OCI-LY3 (cell line): ENCODE data around the gene DNAJB14.

Source experiments
- H2AFZ ChIP-seq: fragments of 200-600, 300-600 bp; shearing (Covaris generic); 2 replicates; pipeline ENCODE4 v1.6.0; 2014; ENCODE audit warnings: antibody characterized with exemption, low read depth, low read length
- H3K27ac ChIP-seq: fragments of 200-600, 300-600 bp; sonication (generic); 2 replicates; pipeline ENCODE4 v1.5.1; 2014; ENCODE audit warnings: mild to moderate bottlenecking, low read length, moderate library complexity, mixed read lengths
- H3K27me3 ChIP-seq: fragments of 200-600, 300-600 bp; sonication (generic); 2 replicates; pipeline ENCODE4 v1.6.1; 2014; ENCODE audit warnings: low read depth, low read length, mixed read lengths
- H3K36me3 ChIP-seq: fragments of 200-600, 300-600 bp; sonication (generic); replicated peaks from 2 replicates; pipeline ENCODE3; 2014; ENCODE audit warnings: low read depth, low read length, mixed read lengths
- H3K4me1 ChIP-seq: fragments of 300-600, 200-600 bp; sonication (generic); 2 replicates; pipeline ENCODE4 v1.6.1; 2014; ENCODE audit warnings: low read length, mixed read lengths
- H3K4me2 ChIP-seq: fragments of 200-600, 300-600 bp; sonication (generic); 2 replicates; pipeline ENCODE4 v1.6.1; 2014; ENCODE audit warnings: low read length, mixed read lengths
- H3K4me3 ChIP-seq: fragments of 300-600, 200-600 bp; sonication (generic); 2 replicates; pipeline ENCODE4 v1.5.1; 2014; ENCODE audit warnings: antibody characterized with exemption, mild to moderate bottlenecking, low read length, moderate library complexity
- H3K79me2 ChIP-seq: fragments of 300-600, 200-600 bp; shearing (Covaris generic); 2 replicates; pipeline ENCODE4 v1.6.1; 2014; ENCODE audit warnings: mild to moderate bottlenecking, low read length, mixed read lengths
- H3K9ac ChIP-seq: fragments of 300-600, 200-600 bp; shearing (Covaris generic); 2 replicates; pipeline ENCODE4 v1.6.0; 2014; ENCODE audit warnings: mild to moderate bottlenecking, low read length, moderate library complexity
- H3K9me3 ChIP-seq: fragments of 200-600, 300-600 bp; shearing (Covaris generic); 2 replicates; pipeline ENCODE4 v1.6.1; 2014; ENCODE audit warnings: low read length, mixed read lengths; ENCODE audit not compliant: insufficient read depth
- H4K20me1 ChIP-seq: fragments of 200-600, 300-600 bp; sonication (generic); 2 replicates; pipeline ENCODE4 v1.6.1; 2016; ENCODE audit warnings: low read length, mixed read lengths; ENCODE audit not compliant: insufficient read depth
- CTCF ChIP-seq: fragments of 200-600, 300-600 bp; sonication (generic); IDR thresholded peaks from 2 replicates; pipeline ENCODE4 v1.5.1; 2014; ENCODE audit warnings: antibody characterized with exemption, low read length, low read depth
- EZH2phosphoT487 ChIP-seq: fragments of 200-600 bp; shearing (Covaris generic); IDR thresholded peaks from 2 replicates; pipeline ENCODE4 v1.6.1; 2018; ENCODE audit warnings: antibody characterized with exemption, mixed run types, low read depth

The DNAJB14 gene

GRCh38 chr4:99861120-99861905 is 85.1 kb downstream of the DNAJB14 start:
- H3K4me2 ChIP-seq: no peak overlapping the region
- H3K4me1 ChIP-seq: peaks cover 3% of the 10 kb centered on the region
- peaks cover 8% of the 10 kb centered on the region; the same call in 1 of the 2 replicates for H3K79me2 ChIP-seq
- no peak overlapping the region for H2AFZ ChIP-seq
- no peak overlapping the region for H3K9ac ChIP-seq
- TF ChIP-seq CTCF (no peak), EZH2phosphoT487 (no peak)
- no peak overlapping the region for H3K4me3 ChIP-seq
- no peak overlapping the region for H3K27ac ChIP-seq
- H3K9me3 ChIP-seq: no peaks in the 10 kb centered on the region
- H4K20me1 ChIP-seq: no peaks in the 10 kb centered on the region
- no peaks in the 10 kb centered on the region for H3K27me3 ChIP-seq
- H3K36me3 ChIP-seq: peaks cover 54% of the 10 kb centered on the region

GRCh38 chr4:99860521-99860920 is 85.9 kb downstream of the DNAJB14 start:
- Histone ChIP-seq H2AFZ (no peak overlapping the region), H3K4me2 (no peak overlapping the region), H4K20me1 (no peaks in the 10 kb centered on the region), H3K27ac (no peak overlapping the region), H3K36me3 (peaks cover 52% of the 10 kb centered on the region), H3K27me3 (no peaks in the 10 kb centered on the region), H3K9ac (no peak overlapping the region), H3K79me2 (peaks cover 11% of the 10 kb centered on the region; the same call in 1 of the 2 replicates), H3K9me3 (no peaks in the 10 kb centered on the region), H3K4me1 (peaks cover 11% of the 10 kb centered on the region), H3K4me3 (no peak overlapping the region)
- TF ChIP-seq CTCF (no peak), EZH2phosphoT487 (no peak)

GRCh38 chr4:99859618-99860017 is 86.8 kb downstream of the DNAJB14 start:
- Histone ChIP-seq H2AFZ (no peak overlapping the region), H3K4me1 (peaks cover 20% of the 10 kb centered on the region), H3K4me3 (no peak overlapping the region), H3K36me3 (peaks cover 52% of the 10 kb centered on the region), H3K9me3 (no peaks in the 10 kb centered on the region), H3K27ac (no peak overlapping the region), H3K9ac (no peak overlapping the region), H3K27me3 (no peaks in the 10 kb centered on the region), H3K79me2 (peaks cover 11% of the 10 kb centered on the region; the same call in 1 of the 2 replicates), H4K20me1 (no peaks in the 10 kb centered on the region), H3K4me2 (no peak overlapping the region)
- no peak for TF ChIP-seq CTCF
- TF ChIP-seq EZH2phosphoT487: no peak

GRCh38 chr4:99857307-99857706 is 89.1 kb downstream of the DNAJB14 start:
- H3K27me3 ChIP-seq: no peaks in the 10 kb centered on the region
- no peak overlapping the region for H3K27ac ChIP-seq
- H3K4me3 ChIP-seq: no peak overlapping the region
- H3K4me2 ChIP-seq: no peak overlapping the region
- no peak overlapping the region for H3K9ac ChIP-seq
- peaks cover 31% of the 10 kb centered on the region for H3K4me1 ChIP-seq
- H4K20me1 ChIP-seq: no peaks in the 10 kb centered on the region
- no peak overlapping the region for H2AFZ ChIP-seq
- no peak for TF ChIP-seq CTCF
- TF ChIP-seq EZH2phosphoT487: no peak
- no peaks in the 10 kb centered on the region for H3K9me3 ChIP-seq
- H3K79me2 ChIP-seq: peaks cover 19% of the 10 kb centered on the region; the same call in 1 of the 2 replicates
- H3K36me3 ChIP-seq: peaks cover 70% of the 10 kb centered on the region
